ENCODE measurements around the gene MED17. TPM values are rescaled to one million over a fixed set of nuclear protein-coding genes. Genes with fewer than 3 reads are reported as not detected.

Gene MED17
- total RNA-seq, 1 experiment from 2014 or later, result 29.0 TPM

Other genes starting within 250 kb of the MED17 start
- gene SMCO4, start 240.9 kb upstream of the MED17 start, total RNA-seq (2014; rRNA removed; shearing (Covaris generic)), result 4.0 and 4.9 TPM in 2 replicates
- gene CEP295, start 122.6 kb upstream of the MED17 start, total RNA-seq (2014; rRNA removed; shearing (Covaris generic)), result 25.4 and 32.5 TPM in 2 replicates
- 223 and 227 TPM in 2 replicates for gene TAF1D, start 42.8 kb upstream of the MED17 start, total RNA-seq (2014; rRNA removed; shearing (Covaris generic))
- gene C11orf54, start 42.6 kb upstream of the MED17 start, total RNA-seq (2014; rRNA removed; shearing (Covaris generic)), result 22.3 and 23.9 TPM in 2 replicates
- not detected in 2 replicates for gene VSTM5, start 66.3 kb downstream of the MED17 start, total RNA-seq (2014; rRNA removed; shearing (Covaris generic))
- not detected in 2 replicates for gene HEPHL1, start 237.1 kb downstream of the MED17 start, total RNA-seq (2014; rRNA removed; shearing (Covaris generic))